Gastrocnemius medialis (tissue), 4 donors: ENCODE measurements around the gene MYO3B.

Source experiments
- POLR2A ChIP-seq, 2 donors: fragments of 450-650 bp; IDR thresholded peaks; one replicate each; pipeline ENCODE4 v1.6.1; 2017; ENCODE audit warnings: antibody characterized with exemption in 2 of 2, mild to moderate bottlenecking in 2 of 2, moderate library complexity in 2 of 2
- TF ChIP-seq, protein P1 (sequence below), 5 experiments: fragments of 450-650 bp in 3 of 5; fragments of 200-600 bp in 2 of 5; sonication (generic) in 2 of 5; IDR thresholded peaks in 4 of 5; conservative IDR thresholded peaks in 1 of 5; 1 replicate in 4 of 5; 2 replicates in 1 of 5; pipeline ENCODE4 v1.5.1; 2016 to 2019; ENCODE audit warnings: antibody characterized with exemption in 5 of 5, mild to moderate bottlenecking in 3 of 5, moderate library complexity in 3 of 5

DNA sequence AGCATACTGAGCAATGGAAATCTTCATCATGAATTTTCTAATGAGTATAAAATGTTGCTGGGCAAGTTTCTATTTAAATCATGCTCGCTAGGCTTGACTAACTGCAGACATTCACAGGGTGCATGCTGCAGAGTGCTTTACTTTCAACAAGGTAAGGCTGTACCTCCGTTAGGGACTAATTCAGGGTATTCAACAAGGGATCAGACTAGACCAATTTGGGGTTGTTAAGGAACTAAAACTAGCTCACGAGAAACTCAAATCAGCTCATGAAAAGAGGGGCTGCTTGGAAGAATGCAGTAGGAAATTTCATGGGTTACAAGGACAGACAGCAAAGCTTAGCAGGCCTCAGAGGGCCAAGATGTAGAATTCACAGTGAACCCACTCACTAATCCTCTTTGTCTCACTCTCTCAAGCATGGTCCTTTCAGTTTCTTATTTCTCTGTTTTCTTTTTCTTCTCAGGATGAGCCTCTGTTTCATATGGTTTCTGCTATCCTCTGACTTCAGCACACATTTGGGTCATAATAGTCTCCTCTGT lies 2.2 kb downstream of the MYO3B start:
- TF ChIP-seq, protein P1, sequence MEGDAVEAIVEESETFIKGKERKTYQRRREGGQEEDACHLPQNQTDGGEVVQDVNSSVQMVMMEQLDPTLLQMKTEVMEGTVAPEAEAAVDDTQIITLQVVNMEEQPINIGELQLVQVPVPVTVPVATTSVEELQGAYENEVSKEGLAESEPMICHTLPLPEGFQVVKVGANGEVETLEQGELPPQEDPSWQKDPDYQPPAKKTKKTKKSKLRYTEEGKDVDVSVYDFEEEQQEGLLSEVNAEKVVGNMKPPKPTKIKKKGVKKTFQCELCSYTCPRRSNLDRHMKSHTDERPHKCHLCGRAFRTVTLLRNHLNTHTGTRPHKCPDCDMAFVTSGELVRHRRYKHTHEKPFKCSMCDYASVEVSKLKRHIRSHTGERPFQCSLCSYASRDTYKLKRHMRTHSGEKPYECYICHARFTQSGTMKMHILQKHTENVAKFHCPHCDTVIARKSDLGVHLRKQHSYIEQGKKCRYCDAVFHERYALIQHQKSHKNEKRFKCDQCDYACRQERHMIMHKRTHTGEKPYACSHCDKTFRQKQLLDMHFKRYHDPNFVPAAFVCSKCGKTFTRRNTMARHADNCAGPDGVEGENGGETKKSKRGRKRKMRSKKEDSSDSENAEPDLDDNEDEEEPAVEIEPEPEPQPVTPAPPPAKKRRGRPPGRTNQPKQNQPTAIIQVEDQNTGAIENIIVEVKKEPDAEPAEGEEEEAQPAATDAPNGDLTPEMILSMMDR (IDR thresholded peaks at IDR 0.05 in 4 of 5, conservative IDR thresholded peaks at IDR 0.05 in 1 of 5), result no peak
- no peak for TF ChIP-seq POLR2A (IDR thresholded peaks at IDR 0.05)
